Hepatic stellate cell (primary cell): ENCODE data around the gene ASMTL.
"Not testable (repeated sequence)": the region's sequence is repeated elsewhere in the genome, so short reads cannot be mapped to it uniquely, and the experiment has no call there.

Experiments used
- DNase-seq: peaks from one replicate; pipeline ENCODE4 v3.0.0; 2011; ENCODE audit warnings: low spot score

ASMTL gene

GRCh38 chrX:1433646-1434357, 18.9 kb downstream of the ASMTL start:
- no peak for DNase-seq

DNA sequence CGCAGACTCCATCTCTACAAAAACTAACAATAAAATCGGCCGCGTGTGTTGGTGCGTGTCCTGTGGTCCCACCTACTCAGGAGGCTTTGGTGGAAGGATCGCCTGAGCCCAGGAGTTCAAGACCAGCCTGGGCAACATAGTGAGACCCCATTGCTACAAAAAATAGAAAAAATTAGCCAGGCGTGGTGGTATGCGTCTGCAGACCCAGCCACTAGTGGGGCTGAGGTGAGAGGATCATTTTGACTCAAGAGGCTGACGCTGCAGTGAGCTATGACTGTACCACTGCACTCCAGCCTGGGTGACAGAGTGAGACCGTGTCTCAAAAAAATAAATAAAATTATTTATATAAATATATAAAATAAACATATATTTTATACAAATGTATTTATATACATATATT, 22.3 kb downstream of the ASMTL start:
- no peak for DNase-seq

DNA sequence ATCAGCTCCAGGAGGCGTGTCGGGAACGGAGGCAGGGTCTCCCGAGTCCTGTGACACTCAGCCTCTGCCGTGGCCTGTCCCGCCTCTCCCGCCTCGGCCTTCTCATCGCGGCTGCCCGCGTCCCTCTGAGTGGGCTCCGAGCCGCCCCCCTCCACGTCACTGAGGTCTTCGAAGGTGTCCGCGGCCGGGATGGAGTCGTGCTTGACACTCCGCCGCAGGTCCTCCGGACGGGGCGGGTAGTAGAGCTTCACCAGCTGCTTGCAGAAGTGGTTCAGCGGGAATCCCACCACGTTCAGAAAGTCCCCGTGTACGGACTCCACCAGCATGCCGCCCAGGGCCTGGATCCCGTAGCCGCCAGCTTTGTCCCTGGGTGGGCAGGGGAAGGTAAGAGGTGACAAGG, 25.0 kb downstream of the ASMTL start:
- no peak for DNase-seq

DNA sequence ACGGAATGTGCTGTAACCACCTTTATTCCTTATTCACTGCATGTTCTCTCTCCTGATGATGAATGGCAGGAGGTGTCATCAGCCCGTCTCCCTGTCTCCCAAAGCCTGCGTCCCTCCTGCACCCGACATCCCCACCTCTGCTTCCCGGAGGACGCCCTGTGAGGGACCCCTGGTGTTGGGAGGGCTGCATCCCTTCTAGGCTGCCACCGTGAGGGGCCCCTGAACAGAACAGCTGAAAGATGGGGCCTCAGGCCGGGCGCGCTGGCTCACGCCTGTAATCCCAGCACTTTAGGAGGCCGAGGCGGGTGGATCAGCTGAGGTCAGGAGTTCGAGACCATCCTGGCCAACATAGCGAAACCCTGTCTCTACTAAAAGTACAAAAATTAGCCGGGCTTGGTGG, 26.4 kb downstream of the ASMTL start:
- not testable (repeated sequence) for DNase-seq

- no peak for DNase-seq
These were observed 27.3 kb downstream of the ASMTL start for GRCh38 chrX:1425381-1425780.

DNA sequence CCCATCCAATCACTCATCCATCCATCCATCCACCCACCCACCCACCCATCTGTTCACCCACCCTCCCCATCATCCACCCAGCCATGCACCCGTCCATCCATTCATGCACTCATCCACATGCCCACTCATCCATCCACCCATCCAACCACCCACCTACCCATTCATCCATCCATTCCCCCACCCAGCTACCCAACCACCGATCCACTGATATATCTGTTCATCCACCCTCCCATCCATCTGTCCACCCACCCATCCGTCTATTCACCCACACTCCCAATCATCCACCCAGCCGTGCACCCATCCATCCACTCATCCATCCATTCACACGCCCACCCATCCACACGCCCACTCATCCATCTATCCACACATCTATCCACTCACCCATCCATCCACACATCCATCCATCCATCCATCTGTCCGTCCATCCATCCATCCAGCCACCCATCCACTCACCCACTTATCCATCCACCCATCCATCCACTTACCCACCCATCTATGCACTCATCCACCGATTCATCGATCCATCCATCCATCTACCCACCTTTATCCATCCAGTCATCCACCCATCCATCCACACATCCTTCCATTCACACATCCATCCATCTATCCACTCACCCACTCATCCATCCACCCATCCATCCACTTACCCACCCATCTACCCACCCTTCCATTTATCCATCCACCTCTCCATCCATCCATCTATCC, 28.4 kb downstream of the ASMTL start:
- DNase-seq = no peak

DNA sequence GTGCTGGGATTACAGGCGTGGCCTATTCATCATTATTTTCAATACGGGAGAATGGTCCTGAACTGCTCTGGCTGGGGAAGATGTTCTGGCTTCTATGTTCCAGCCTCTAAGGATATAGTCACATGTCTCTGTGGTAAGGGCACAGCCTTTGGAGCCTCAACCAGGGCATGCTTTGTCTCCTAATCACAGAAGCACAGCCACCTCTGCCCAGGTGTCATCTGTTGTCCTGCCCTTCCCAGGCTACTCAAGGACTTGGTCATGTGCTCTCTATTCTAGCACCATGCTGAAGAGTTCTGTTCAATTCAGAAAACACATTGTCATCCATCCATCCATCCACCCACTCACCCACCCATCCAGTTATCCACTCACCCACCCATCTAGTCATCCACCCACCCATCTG, 29.5 kb downstream of the ASMTL start:
- no peak for DNase-seq

- DNase-seq = no peak
These were observed 30.6 kb downstream of the ASMTL start for GRCh38 chrX:1422135-1422465.

DNA sequence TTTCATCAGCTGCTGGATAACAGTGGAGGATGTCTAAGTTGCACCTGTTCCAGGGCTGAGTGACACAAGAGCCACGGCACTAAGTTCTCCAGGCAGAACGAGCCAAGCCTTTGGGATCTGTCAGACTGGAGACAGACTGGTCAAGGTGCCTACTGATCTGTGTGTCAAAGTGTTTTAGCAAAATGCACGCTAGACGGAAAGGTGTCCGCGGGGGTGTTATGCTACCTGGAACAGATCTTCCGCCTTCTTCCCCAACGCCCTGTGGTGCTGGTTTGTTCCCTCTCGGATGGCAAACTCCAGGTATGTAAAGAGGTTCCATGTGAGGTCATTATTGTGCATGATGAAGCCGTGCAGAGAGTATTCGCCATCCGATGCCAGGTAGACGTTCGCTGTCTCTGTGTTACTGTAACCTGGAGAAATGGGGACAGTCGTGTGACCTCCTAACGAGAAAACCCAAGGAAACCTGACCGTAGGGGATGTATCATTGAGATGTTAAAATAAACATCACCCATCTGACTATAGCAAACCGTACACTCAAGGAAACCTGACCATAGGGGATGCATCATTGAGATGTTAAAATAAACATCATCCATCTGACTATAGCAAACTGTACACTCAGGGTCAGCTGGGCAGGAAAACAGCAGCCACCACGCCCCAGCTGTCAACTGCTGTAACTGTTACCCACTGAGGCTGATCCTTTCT, 31.1 kb downstream of the ASMTL start:
- DNase-seq = no peak

GRCh38 chrX:1420371-1420770, 32.3 kb downstream of the ASMTL start:
- DNase-seq = no peak

- DNase-seq = no peak
These were observed 33.0 kb downstream of the ASMTL start for GRCh38 chrX:1419545-1420355.

- no peak for DNase-seq
These were observed 33.7 kb downstream of the ASMTL start for GRCh38 chrX:1418901-1419544.

- DNase-seq = no peak
These were observed 34.6 kb downstream of the ASMTL start for GRCh38 chrX:1417921-1418771.

- no peak for DNase-seq
These were observed 35.5 kb downstream of the ASMTL start for GRCh38 chrX:1416965-1417760.

DNA sequence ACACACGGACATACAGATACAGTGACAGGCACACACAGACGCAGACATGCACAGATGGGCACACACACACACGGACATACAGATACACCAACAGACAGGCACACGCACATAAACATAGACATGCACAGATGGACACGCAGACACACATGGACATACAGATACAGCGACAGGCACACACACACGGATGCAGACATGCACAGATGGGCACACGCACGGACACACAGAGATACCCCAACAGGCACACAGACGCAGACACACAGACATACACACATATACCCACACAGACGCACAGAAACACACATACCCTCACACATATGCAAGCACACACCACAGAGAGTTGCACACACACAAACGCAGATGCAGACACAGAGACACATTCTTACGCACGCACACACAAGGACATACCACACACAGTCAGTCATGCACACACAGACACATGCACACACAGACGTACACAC, 36.4 kb downstream of the ASMTL start:
- no peak for DNase-seq

- DNase-seq = no peak
These were observed 40.1 kb downstream of the ASMTL start for GRCh38 chrX:1412551-1413161.

DNA sequence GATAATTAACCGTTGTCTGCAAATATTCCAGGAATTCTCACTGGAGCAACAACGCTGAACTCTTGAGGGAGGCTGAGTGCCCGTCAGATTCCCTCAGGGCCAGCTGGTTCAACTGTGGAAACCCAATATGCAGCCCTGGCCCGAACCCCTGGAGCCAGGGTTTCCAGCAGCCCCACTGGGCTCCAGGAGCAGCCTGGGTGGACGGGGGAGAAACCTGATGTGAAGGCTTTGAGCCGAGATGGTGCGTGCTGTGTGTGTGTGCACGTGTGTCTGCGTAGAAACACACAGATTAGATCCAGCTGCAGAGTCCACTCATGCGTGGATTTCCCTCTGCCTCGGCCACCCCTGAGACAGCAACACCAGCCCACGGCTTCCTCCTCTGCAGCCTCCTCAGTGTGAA, 41.4 kb downstream of the ASMTL start:
- no peak for DNase-seq

DNA sequence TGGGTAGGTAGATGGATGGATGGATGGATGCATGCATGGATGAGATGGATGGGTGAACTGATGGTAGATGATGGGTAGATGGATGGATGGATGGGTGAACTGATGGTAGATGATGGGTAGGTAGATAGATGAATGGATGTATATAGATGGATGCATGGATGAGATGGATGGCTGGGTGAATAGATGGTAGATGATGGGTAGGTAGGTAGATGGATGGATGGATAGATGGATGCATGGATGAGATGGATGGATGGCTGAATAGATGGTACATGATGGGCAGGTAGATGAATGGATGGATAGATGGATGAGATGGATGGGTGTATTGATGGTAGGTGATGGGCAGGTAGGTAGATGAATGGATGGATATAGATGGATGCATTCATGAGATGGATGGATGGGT, 45.7 kb downstream of the ASMTL start:
- no peak for DNase-seq

DNA sequence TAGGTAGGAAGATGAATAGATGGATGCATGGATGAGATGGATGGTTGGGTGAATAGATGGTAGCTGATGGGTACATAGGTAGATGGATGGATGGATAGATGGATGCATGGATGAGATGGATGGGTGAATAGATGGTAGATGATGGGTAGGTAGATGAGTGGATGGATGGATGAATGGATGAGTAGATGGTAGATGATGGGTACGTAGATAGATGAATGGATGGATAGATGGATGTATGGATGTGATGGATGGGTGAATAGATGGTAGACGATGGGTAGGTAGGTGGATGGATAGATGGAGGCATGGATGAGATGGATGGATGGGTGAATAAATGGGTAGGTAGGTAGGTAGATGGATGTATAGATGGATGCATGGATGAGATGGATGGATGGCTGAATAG, 46.9 kb downstream of the ASMTL start:
- DNase-seq = not testable (repeated sequence)

- not testable (repeated sequence) for DNase-seq
These were observed 48.8 kb downstream of the ASMTL start for GRCh38 chrX:1403867-1404266.
